Activated CD4-positive, alpha-beta T cell treated with anti-CD3 and anti-CD28 coated beads, Interleukin-10, Interleukin-2, amounts not matched to agents 100 ng/mL and 50 ng/mL, durations not matched to agents 16 hours and 8 hours (primary cell): ENCODE results near the gene BRAF.
"Not testable (repeated sequence)": the region's sequence is repeated elsewhere in the genome, so short reads cannot be mapped to it uniquely, and the experiment has no call there.

Experiments used
- DNase-seq: peaks from one replicate; pipeline ENCODE4 v3.0.0-alpha.2; 2020

The BRAF gene

GRCh38 chr7:140677496-140677895 is 247.2 kb downstream of the BRAF start:
- DNase-seq, result no peak

GRCh38 chr7:140676956-140677355 is 247.8 kb downstream of the BRAF start:
- DNase-seq, result not testable (repeated sequence)

GRCh38 chr7:140676306-140676705 is 248.4 kb downstream of the BRAF start:
- DNase-seq, result no peak

- no peak for DNase-seq
Observed at GRCh38 chr7:140675726-140676125, 249.0 kb downstream of the BRAF start.

DNA sequence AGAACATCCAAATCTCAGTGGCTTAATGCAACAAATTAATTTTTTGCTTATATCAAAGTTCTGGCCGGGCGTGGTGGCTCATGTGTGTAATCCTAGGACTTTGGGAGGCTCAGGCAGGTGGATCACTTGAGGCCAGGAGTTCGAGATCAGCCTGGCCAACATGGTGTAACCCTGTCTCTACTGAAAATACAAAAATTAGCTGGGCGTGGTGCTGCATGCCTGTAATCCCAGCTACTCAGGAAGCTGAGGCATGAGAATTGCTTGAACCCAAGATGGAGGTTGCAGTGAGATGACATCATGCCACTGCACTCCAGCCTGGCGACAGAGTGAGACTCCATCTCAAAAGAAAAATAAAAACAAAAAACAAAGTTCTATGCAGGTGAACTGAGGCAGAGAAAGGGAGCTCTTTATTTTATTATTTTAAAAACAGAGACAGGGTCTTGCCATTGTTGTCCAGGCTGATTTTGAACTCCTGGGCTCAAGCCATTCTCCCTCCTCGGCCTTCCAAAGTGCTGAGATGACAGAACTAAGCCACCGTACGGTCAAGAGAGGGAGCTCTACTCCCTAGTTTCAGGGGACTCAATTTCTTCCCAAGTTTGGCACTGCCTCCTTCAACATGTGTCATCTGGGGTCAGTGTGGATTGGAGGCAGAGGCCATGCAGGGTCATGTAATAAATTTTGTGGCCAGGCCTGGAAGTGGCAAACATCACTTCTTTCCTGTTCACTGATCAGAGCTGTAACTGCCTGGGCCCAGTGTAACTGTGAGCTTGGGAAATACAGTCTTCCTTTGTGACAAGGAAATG is 249.6 kb downstream of the BRAF start:
- peak; percentile 15 for DNase-seq

DNA sequence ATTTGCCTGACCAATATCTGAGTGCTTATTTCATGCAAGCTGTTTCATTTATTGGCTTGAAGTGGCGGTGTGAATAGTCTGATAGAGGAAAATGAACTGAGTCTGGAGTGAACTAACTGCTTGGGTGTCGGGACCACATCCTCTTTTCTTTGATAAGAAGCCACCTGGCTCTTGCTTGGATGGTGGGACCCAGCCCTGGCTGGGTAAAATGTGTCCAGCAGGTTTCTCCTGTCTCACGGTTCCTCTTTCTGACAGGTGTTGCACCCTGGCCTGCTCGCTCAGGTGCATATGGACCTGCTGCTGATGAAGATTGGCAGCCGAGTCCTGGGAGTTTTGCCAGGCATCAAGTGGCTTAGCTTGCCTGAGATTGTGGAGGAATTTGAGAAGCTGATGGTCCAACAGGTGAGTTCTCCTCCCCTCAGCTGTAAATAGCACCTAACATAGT is 250.4 kb downstream of the BRAF start:
- no peak for DNase-seq

DNA sequence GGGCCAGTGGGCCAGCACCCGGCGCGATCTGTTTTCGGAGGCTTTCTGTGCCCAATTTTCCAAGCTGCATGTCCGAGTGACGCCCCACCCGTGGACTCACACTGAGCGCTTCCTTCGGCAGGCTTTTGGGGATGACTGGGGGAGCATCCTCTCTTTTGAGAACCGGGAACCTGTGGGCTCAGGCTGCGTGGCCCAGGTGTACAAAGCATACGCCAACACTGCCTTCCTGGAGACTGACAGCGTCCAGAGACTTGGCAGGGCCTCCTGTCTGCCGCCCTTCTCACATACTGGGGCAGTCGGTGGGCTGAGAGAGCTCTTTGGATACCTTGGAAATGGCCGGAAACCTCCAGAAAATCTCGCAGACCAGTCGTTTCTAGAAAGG is 251.0 kb downstream of the BRAF start:
- DNase-seq, result no peak

DNA sequence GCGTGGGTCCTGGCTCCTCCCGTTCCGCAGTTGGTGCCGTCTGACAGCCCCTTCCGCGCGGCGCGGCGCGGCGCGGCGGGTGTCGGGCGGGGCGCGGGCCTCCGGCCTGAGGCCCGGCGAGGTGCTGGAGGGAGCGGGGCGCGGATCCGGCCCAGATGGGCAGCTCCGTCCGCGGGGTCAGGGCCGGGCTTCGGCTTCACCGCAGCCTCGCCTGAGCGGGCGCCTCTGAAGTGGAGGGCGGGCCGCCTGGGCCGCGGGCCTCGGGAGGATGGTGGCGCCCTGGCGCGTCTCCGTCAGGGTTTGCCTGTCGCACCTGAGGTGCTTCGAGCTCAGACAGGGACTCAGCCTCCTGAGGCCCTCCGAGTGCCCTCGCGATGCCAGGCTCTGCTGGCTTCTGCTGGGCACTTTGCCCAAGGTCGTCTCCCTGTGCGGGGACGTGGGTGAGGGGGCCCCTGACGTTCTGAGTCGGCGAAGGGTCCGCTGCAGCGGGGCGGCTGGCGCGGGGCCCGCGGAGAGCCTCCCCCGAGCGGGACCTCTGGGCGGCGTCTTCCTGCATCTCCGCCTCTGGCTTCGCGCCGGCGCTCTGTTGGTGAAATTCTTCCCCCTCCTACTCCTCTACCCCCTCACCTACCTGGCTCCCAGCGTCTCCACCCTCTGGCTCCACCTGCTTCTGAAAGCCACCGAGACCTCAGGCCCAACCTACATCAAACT is 251.5 kb downstream of the BRAF start:
- DNase-seq, result peak; percentile 56

DNA sequence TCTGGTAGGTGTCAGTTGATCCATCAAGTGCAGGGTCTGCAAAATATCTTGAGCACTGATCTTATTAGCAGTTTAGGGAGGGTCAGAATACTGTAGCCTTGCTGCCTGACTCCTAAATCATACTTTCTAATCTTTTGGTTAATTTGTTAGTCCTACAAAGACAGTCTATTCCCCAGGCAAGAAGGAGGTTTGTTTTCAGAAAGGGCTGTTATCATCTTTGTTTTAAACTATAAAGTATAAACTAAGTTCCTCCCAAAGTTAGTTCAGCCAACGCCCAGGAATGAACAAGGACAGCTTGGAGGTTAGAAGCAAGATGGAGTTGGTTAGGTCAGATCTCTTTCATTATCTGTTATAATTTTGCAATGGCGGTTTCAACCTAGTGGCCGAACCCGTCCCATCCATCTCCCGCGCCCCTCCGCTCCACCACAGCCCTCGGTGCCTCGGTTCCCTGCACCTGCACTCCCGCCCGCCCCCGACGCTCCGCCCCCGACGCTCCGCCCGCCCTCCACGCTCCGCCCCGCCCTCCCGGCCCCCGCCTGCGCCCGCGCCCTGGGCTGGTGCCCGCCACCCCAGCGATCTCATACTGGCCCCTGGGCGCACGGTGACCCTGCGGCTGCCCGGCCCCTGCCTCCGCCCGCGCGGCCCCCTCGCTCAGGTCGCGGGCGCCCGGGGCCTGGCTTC is 252.2 kb downstream of the BRAF start, which contains the start of gene ADCK2:
Gene ADCK2 (plus strand): TSS at position 564 of the 681 bp plus-strand sequence. CDS start 386 bp downstream, outside the sequence.
- DNase-seq, result peak; percentile 74

DNA sequence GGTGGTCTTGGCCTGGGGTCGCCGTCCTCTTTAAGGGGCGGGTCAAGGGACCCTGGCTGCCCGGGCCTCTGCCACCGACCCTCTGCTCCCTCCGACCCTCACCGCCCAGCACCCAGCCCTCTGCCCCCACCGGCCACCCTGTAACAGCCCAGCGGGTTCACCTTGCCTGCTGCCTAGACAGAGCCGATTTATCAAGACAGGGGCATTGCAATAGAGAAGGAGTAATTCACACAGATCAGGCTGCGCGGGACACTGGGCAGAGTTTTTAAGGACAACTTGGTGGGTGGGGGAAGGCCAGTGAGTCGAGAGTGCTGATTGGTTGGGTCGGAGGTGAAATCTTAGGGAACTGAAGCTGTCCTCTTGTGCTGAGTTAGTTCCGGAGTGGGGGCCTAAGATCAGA is 252.8 kb downstream of the BRAF start:
- DNase-seq, result no peak

DNA sequence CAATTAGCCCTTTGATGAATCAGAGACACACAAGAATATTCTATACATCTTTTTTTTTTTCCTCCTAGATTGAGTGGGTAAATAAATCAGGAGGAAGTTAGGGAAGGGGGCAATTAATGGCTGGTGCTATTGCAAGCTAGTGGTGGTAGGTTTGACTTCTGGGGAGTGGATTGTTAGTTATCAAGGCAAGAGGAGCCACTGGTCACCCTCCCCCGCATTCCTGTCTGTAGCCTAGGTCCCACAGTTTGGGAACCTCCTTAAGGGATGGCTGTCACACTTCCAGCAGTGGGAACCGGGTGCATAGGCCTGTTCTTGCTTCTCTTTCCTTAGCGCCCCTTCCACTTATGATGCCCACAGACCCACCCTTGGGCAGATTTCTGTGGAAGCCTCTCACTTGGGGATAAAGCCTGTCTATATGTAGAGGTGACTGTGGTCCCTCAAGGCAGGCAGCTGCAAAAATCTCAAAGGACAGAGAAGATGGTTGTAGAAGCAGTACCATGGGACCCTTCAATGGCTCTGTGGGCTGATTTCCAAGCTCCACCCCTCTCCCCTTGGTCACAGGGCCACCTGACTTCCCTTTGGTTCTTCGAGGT is 254.3 kb downstream of the BRAF start:
- DNase-seq, result no peak

GRCh38 chr7:140669862-140670261 is 254.9 kb downstream of the BRAF start:
- DNase-seq, result not testable (repeated sequence)

DNA sequence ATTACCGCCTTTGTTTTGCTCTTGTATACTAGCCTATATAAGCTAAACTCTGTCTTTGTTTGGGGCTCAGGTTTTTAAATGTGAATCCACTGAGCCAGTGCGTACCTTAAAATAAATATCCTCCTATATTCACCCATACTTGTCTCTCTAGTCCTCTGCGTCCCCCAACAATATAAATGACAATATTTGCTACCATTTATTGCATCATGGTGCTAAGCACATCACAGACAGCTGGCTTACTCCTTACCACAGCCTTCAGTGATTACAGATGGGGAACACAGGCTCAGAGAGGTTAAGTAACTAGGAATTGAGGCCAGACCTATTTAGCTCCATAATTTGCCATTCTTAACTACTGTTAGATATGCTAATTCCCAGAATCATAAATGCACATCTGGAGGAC is 255.4 kb downstream of the BRAF start:
- DNase-seq, result no peak
